NCI-H82 (cell line): ENCODE measurements around the gene TAF9B.
"Not testable (repeated sequence)": the region's sequence is repeated elsewhere in the genome, so short reads cannot be mapped to it uniquely, and the experiment has no call there.

Experiments
- DNase-seq: peaks from one replicate; lab custom pipeline; 2025; lab: John Stamatoyannopoulos, UW

The TAF9B gene

DNA sequence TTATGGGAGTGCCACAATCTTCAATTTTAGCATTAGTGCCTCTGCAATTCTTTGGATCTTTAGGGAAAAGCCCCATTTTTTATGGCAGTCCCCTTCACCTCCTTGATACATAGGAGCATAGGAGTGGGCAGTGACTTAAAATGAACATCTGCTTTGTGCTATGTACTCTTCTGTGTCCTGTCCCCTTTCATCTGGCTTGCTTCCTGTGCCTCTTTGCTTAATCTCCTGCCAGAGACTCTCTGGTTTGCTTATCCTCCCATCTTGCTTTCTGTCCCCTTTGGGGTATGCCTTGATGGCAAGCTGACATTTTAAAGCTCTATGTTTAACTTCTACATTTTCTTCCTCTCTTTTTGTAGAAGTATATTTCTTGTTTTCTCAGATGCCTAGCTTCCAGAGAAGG is 23.1 kb downstream of the TAF9B start:
- DNase-seq = no peak

DNA sequence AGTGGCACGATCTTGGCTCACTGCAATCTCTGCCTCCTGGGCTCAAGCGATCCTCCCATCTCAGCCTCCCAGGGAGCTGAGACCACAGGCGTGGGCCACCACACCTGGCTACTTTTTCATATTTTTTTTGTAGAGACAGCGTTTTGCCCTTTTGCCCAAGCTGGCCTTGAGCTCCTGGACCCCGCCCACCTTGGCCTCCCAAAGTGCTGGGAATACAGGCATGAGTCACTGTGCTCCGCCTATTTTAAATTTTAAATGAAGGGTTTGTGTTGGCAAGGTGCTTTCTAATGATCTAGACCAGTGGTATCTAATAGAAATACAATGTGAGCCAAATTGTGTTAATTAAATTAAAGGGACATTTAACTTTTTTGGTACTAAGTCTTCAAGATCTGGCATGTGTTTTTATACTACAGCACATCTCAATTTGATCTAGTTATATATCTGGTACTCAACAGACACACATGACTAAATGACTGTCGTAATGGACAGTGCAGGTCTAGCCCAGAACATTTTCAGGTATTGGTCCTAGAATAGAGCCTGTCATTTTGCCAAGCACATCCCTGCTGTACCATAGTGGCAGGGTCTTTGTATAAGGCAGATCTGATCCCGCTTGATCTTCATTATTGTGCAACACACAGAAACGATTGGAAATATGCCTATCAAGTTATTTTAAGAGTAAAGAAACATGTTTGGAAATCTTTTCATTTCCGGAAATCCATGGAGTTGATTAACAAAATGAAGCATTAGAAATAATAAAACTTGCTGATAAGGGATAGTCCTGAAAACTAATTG is 28.1 kb downstream of the TAF9B start:
- no peak for DNase-seq

DNA sequence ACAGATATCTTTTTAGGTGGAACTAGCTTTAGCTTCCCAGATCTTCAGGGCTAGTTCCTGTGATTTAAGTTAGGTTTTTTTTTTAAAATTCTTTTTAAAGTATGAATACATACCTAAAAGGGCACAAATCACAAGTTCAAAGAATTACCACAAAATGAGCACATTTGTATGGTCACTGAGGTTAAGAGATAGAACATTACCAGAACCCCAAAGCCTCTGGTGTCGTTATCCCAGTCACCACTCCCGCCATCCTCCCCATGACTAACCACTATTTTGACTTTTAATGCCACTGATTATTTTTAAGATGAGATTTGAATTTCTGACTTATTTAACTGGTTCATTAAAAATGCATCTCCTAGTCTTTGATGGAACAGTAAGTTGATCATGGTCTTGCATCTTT is 30.0 kb downstream of the TAF9B start:
- no peak for DNase-seq

DNA sequence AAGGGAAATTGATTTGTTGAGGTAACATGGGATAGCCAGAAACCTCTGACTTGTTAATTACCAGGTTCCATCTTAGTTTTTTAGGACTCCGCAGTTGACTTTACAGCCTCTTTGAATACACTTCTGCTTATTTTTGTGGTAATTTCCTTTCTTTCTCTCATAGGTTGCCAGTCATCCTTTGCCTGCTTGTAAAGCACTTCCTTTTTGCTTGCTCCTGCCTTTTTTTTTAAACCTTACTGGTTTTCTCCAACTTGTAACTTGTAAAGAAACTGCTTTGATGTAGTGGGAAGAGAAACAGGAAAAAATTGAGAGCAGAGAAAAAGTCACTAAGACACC is 32.8 kb downstream of the TAF9B start:
- DNase-seq = no peak

DNA sequence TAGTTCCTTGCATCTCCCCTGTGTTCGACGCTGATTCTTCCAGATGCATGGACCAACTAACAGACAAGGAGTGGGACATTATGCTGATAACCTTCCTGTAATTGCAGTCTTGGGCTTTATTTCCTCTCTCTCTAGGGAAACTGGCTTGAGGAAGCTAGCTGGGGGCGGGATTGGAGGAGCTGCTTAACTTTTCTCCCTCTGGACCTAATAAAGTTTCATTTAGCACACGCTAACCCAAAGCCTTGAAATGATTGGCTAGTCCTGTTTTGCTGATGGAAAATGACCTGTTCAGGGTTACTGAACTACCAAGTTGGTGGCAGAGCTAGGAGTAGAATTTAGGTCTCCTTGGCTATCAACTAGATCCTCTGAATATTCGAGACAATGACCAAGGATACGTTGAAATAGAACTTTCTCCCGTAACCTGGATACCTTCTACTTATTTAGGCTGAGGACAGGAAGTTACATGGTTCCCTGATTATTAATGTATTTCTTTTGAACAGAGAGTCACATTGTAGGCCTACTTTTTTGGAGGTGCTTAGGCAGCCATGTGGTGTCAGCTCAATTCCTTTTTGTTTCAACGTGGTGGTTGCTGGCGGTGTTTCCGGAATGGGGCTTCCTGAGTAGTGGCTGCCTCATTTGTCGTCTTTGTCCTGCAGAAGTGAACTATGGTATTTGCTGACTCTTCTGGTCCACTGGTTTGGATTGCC is 33.4 kb downstream of the TAF9B start:
- no peak for DNase-seq

DNA sequence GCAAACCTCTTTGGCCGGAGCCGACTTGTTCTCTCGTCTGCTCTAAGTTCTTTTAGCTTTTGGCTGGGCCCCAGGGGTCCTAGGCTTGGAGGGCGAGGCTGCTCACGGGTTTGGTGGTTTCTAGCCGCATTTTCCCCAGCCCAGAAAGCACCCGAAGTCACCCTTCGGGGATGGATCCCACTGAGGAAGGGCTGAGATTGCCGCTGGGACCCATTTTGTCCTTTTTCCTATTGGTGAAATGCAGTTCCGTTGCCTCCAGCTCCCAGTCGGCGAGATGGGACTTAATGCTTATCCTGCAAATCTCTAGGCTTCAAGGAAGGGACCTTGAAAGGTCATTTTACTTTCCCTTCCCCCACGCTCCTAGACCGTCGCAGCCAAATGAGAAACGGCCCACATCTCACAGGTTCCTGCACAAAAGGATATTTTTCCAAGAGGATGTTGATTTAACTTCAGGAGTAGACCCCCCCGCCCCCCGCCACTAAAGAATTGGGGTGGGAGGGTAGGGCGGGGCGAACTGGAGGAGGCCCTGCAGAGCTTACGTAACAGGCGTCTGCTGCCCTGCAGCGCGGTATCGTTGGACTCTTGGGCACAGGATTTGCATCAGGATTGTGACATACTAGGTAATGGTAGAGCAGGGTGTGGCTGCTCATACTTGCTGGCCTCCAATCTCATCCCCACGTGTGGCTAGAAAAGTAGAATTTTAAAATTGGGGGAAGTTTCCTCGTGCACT is 34.8 kb downstream of the TAF9B start:
- DNase-seq = peak; percentile 76

DNA sequence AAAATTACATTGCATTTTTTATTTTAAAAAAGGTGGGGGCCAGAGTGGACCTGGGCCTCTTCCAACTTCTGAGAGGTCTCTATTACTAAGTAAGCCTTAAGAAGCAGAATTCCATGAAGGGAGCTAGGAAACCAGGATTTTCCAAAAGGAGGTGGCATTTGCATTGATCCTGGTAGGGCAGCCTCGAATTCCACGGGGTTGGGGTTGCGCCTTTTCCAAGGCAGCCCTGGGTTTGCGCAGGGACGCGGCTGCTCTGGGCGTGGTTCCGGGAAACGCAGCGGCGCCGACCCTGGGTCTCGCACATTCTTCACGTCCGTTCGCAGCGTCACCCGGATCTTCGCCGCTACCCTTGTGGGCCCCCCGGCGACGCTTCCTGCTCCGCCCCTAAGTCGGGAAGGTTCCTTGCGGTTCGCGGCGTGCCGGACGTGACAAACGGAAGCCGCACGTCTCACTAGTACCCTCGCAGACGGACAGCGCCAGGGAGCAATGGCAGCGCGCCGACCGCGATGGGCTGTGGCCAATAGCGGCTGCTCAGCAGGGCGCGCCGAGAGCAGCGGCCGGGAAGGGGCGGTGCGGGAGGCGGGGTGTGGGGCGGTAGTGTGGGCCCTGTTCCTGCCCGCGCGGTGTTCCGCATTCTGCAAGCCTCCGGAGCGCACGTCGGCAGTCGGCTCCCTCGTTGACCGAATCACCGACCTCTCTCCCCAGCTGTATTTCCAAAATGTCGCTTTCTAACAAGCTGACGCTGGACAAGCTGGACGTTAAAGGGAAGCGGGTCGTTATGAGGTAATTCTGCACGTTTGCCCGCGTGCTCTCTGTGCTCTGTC is 35.6 kb downstream of the TAF9B start, which contains the start of gene PGK1:
TSS of gene PGK1 (plus strand) at position 626 of the 824 bp plus-strand sequence. CDS start at position 719, 93 bp downstream.
- DNase-seq = peak; percentile 99

DNA sequence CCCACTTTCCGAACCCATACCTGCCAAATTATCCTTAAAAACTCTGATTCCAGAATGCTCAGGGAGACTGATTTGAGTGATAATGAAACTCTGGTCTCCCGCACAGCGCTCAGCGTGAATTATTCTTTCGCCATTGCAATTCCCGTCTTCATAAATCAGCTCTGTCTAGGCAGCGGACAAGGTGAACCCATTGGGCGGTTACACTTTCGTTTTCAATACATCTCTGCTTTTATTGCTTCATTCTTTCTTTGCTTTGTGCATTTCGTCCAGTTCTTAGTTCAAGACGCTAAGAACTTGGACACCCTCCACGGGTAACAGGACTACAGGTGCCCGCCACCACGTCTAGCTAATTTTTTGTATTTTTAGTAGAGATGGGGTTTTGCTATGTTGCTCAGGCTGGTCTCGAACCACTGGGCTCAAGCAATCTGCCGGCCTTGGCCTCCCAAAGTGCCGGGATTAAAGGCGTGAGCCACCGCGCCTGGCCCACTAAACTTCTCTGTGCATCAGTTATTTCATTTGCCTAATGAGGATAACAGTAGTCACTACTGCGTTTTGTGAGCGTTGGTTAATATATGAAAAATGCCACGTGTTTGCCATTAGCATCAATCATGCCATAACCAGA is 36.3 kb downstream of the TAF9B start:
- DNase-seq = peak; percentile 33

DNA sequence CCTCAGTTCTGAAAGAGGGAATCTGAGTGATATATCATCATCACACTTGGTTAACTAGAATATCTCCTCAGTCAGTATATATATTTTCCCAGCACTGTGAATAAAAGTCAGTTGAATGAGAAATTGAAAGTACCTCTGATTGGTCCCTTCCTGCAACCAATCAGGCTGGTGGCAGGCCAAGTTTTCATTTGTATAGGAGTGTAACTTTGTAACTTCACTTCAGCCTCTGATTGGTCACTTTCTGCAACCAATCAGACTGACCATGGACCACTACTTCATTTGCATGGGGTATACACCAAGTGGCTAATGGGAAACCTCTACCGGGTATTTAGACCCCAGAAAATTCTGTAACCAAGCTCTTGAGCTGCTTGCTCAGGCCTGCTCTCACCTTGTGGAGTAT is 37.4 kb downstream of the TAF9B start:
- no peak for DNase-seq

DNA sequence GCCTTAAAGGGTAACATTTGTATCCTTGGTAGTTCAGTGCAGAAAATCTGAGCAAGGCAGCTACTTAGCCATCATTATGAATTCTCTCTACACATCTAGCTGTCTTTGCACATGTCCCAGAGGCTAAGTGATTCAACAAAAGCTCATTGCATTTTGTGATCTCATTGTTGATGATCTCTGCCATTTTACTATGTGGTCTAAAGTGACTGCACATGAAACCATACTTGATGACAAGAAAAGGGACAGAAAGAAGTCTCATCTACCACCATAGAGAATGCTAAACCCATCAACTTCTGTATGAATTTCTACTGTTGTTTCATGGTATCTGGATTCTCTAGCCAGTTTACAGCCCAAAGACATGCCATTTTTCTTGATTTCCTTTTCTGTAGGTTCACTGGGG is 41.3 kb downstream of the TAF9B start:
- no peak for DNase-seq

DNA sequence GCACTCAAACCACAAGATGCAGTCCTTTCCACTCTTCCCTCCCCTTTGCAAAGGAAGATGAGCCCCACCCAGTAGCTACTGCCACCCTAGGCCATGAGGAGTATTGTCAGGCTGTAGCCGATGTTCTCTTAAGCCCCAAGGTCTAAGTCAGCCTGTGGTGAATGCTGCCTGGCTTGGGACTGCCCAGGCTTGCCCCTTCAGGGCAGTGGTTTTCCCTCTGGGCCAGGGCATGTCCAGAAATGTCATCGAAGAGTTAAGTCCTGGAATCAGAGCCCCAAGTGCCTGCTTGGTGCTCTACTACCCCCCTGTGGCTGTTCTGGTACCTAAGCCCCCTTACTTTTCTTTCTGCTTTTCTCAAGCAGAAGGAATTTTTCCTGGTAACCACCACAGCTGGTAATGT is 47.2 kb downstream of the TAF9B start:
- DNase-seq = peak; percentile 36

DNA sequence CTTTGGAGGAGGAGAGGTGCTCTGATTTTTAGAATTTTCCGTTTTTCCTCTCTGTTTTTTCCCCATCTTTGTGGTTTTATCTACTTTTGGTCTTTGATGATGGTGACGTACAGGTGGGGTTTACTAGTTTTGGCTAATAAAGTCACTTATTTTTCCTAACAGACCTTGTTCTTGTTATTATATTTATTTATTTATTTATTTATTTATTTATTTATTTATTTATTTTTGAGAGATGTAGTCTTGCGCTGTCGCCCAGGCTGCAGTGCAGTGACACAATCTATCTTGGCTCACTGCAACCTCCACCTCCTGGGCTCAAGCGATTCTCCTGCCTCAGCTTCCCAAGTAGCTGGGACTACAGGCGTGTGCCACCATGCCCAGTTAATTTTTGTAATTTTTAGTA is 58.0 kb downstream of the TAF9B start:
- DNase-seq = not testable (repeated sequence)
